GM12801 (cell line): ENCODE measurements around the gene ITPR2.

ENCODE experiments used
- TF ChIP-seq, protein P1 (sequence below): IDR thresholded peaks from one replicate; pipeline ENCODE4 v1.5.1; 2011; ENCODE audit warnings: control low read depth; ENCODE audit not compliant: insufficient read length; ENCODE audit errors: extremely low read depth

Gene ITPR2

DNA sequence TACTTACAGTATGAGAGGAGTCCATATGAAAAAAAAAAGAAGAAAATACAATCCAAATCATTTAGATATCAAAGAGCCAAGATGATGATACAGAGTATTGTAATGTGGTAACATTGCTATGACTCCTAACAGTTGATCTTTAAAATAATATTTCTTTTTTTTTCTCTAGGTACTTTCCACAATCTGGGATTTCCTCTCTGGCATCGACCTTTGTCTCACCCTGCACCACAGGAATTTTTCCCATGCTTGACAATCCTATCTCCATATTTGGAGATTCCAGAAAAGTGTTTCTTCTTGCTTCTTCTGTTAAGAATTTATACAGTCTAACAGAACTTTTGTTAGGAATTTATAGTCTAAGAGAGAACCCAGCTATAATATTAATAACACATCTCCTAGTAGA is 184.4 kb downstream of the ITPR2 start:
- TF ChIP-seq, protein P1, sequence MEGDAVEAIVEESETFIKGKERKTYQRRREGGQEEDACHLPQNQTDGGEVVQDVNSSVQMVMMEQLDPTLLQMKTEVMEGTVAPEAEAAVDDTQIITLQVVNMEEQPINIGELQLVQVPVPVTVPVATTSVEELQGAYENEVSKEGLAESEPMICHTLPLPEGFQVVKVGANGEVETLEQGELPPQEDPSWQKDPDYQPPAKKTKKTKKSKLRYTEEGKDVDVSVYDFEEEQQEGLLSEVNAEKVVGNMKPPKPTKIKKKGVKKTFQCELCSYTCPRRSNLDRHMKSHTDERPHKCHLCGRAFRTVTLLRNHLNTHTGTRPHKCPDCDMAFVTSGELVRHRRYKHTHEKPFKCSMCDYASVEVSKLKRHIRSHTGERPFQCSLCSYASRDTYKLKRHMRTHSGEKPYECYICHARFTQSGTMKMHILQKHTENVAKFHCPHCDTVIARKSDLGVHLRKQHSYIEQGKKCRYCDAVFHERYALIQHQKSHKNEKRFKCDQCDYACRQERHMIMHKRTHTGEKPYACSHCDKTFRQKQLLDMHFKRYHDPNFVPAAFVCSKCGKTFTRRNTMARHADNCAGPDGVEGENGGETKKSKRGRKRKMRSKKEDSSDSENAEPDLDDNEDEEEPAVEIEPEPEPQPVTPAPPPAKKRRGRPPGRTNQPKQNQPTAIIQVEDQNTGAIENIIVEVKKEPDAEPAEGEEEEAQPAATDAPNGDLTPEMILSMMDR, result no peak

DNA sequence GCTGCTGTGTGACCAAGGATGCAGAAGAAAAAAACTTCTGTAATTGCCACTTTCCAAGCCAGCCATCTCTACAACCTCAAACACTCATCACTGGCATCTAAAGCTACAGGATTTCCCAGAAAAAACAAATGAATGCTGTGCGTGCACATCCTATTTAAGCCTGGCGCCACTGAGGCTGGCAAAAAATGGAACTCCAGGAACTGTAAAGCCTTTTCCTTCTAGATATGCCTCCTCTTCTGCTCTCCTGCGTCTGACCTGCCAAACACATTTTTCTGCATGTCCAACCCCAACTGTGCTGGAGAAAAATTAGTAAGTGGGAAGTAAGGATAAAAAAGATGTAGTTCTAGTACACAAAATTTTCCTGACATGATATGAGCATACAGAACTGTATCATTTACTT is 184.9 kb downstream of the ITPR2 start:
- TF ChIP-seq, protein P1, result no peak

DNA sequence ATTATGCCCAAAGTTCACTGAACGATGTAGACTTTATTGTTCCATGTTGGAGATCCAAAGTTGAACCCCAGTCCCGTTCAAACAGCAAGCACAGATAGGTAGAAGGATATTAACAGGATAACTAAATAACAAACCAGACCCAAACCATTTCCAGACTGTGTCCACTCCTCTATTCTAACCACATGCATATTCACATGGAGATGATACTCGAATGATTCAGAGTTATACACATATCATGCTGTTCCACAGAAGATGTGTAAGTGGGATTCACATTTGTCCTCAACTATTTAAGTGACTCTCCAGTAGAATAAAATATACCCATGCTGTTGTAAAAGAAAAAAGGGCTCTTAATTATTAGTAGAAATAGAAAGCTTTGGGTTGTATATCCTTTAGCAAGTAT is 185.9 kb downstream of the ITPR2 start:
- TF ChIP-seq, protein P1, result no peak

DNA sequence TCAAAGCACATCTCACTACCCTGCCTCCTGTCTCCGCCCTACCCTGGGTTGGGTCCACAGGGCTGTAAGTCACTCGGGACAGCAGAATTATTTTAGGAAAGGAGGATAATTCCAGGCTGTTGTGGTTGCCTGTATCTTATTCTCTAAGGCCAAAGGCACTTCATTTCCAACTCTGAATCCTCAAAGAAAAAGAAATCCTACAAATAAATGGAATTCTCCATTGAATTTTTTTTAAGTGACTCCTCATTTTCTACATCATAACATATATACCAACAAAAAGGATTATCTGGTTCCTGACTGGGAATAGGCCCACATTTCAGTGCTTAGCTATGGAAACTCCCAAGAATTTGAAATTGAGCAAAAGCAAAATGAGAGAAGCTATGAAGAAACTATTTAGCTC is 186.4 kb downstream of the ITPR2 start:
- TF ChIP-seq, protein P1, result no peak

DNA sequence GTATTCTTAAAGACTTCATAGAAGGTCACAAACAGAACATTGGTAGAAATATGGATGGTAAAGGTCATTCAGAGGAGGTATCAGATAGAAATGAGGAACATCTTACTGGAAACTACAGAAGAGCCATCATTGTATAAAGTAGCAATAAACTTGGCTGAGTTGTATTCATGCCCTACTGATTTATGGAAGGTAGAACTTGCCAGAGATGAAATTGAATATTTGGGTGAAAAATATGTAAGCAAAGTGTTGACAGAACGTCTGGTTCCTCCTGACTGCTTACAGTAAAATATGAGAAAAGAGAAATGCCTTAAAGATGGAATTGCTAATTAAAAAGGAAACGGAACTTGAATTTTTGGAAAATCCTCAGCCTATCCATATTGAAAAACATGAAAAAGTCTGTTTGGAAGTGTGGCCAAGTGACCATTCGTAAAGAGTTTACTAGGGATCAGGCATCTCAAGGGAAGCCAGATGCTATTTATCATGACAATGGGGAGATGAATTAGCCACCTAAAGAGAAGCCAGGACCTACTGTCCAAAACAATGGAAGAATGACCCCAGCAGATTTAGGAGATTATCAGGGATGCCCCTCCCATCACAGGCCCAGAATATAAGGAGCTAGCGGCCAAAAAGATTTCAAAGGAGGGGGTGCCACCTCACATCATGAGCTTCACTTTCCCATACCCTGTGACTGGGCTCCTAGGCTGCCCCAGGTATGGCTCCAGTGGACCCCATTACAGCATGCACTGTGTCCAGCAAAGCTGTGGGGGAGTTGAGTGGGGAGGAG is 189.3 kb downstream of the ITPR2 start:
- TF ChIP-seq, protein P1, result no peak

DNA sequence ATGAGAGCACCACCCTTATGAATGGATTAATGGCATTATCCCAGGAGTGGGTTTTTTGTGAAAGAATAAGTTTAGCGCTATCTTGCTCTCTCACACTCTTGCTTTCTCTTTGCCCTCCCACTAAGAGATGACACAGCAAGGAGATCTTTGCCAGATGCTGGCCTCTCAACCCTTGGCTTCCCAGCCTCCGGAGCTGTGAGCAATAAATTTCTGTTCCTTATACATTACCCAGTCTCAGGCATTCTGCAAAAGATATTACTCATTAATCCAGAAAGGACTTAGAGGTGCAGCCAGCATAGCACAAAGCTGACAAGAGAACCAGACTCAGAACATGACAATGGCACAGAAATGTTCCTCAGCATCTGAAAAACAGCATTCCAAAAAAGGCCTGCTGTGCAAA is 190.6 kb downstream of the ITPR2 start:
- TF ChIP-seq, protein P1, result no peak

DNA sequence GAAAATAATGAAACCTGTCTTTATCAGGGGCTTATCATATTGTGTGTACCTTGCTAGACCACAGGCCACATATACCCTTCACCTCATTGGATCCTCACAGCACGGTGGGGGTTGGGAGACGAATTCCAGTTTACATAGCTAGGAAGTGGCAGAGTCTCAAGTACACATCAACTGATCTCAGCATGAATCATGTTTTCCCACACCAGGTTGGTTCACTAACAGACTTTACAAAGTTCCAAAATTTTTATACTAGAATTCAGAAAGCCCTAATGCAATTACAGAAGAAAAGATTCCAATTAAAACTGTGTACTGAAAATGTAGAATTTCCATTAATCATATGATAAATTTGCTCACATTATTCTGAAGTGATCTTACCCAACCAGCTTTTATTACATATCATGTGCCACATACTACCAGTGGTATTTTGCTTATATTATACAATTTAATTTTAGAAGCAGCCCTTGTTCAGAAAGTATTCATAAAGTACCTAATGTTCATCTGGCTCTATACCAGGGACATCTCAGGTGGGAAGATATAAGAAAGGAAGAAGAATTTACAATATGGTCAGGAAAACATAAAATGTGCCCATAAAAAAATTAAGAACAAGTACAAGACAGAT is 196.2 kb downstream of the ITPR2 start:
- TF ChIP-seq, protein P1, result no peak
